ENCODE data around the gene GLTP.

- TF ChIP-seq CTCF (IDR thresholded peaks at IDR 0.05) (no peak), POLR2A (IDR thresholded peaks at IDR 0.05) (no peak)
These were observed 30.6 kb upstream of the GLTP start for GRCh38 chr12:109910969-109911348.
